Keratinocyte (primary cell): ENCODE measurements around the gene PPAT. TPM values are rescaled to one million over a fixed set of nuclear protein-coding genes. Genes with fewer than 3 reads are reported as not detected.

Source experiments
- DNase-seq: peaks from one replicate; pipeline ENCODE4 v3.0.0-alpha.2; 2011; ENCODE audit warnings: low read depth, missing footprints, low spot score
- FAIRE-seq: peaks from 2 replicates; lab custom pipeline; 2011; peaks lifted over from hg19 to GRCh38; lab: Jason Lieb, UNC
- H2AFZ ChIP-seq: 2 replicates; pipeline ENCODE4 v1.6.0; 2012; ENCODE audit warnings: low read length, control low read depth, inconsistent platforms; ENCODE audit not compliant: control insufficient read depth
- H3K27ac ChIP-seq: 2 replicates; pipeline ENCODE4 v1.5.1; 2011; ENCODE audit warnings: low read length; ENCODE audit not compliant: control insufficient read depth, insufficient read depth
- H3K27me3 ChIP-seq: 3 replicates; pipeline ENCODE4 v1.6.0; 2011; ENCODE audit warnings: low read length; ENCODE audit not compliant: control insufficient read depth, insufficient read depth; ENCODE audit errors: extremely low read depth
- H3K36me3 ChIP-seq, 2 experiments: 2 replicates in 1 of 2; 3 replicates in 1 of 2; pipeline ENCODE4 v1.5.1; 2011; ENCODE audit warnings: low read length in 2 of 2, mild to moderate bottlenecking in 1 of 2; ENCODE audit not compliant: control insufficient read depth in 2 of 2, insufficient read depth in 2 of 2; ENCODE audit errors: extremely low read depth in 1 of 2
- H3K4me1 ChIP-seq: 3 replicates; pipeline ENCODE4 v1.5.1; 2011; ENCODE audit warnings: low read length; ENCODE audit not compliant: control insufficient read depth, insufficient read depth; ENCODE audit errors: extremely low read depth
- H3K4me2 ChIP-seq: 3 replicates; pipeline ENCODE4 v1.6.0; 2011; ENCODE audit warnings: low read depth, low read length; ENCODE audit not compliant: control insufficient read depth, insufficient read depth; ENCODE audit errors: extremely low read depth
- H3K4me3 ChIP-seq, 3 experiments: fragments of 200-600 bp in 1 of 3; sonication (generic) in 1 of 3; 2 replicates in 2 of 3; 3 replicates in 1 of 3; pipeline ENCODE4 v1.5.1; 2011 to 2016; ENCODE audit warnings: low read length in 3 of 3, mild to moderate bottlenecking in 3 of 3, control low read depth in 2 of 3, inconsistent platforms in 1 of 3, low read depth in 1 of 3, mixed read lengths in 1 of 3, mixed run types in 1 of 3, moderate library complexity in 1 of 3; ENCODE audit not compliant: control insufficient read depth in 2 of 3, insufficient read depth in 2 of 3; ENCODE audit errors: extremely low read depth in 1 of 3
- H3K79me2 ChIP-seq: 2 replicates; pipeline ENCODE4 v1.6.0; 2012; ENCODE audit warnings: low read length; ENCODE audit not compliant: control insufficient read depth, insufficient read depth
- H3K9ac ChIP-seq: 3 replicates; pipeline ENCODE4 v1.6.0; 2011; ENCODE audit warnings: low read length; ENCODE audit not compliant: control insufficient read depth, insufficient read depth; ENCODE audit errors: extremely low read depth
- H3K9me1 ChIP-seq: 3 replicates; pipeline ENCODE4 v1.6.0; 2011; ENCODE audit warnings: low read length; ENCODE audit not compliant: control insufficient read depth, insufficient read depth; ENCODE audit errors: extremely low read depth
- H3K9me3 ChIP-seq: 2 replicates; pipeline ENCODE4 v1.5.1; 2012; ENCODE audit warnings: low read depth, low read length; ENCODE audit not compliant: control insufficient read depth
- H4K20me1 ChIP-seq: 3 replicates; pipeline ENCODE4 v1.6.0; 2011; ENCODE audit warnings: low read length; ENCODE audit not compliant: control insufficient read depth, insufficient read depth; ENCODE audit errors: extremely low read depth
- CTCF ChIP-seq, 3 experiments: IDR thresholded peaks in 1 of 3; conservative IDR thresholded peaks in 1 of 3; optimal IDR thresholded peaks in 1 of 3; 2 replicates in 2 of 3; 3 replicates in 1 of 3; pipeline versions ENCODE3 to v1.5.1; 2011; ENCODE audit warnings: low read length in 3 of 3, mild to moderate bottlenecking in 3 of 3, moderate library complexity in 2 of 3, control low read depth in 1 of 3, inconsistent platforms in 1 of 3; ENCODE audit not compliant: insufficient read depth in 2 of 3; ENCODE audit errors: extremely low read depth in 1 of 3
- EZH2 ChIP-seq: IDR thresholded peaks from one replicate; pipeline ENCODE4 v1.6.1; 2012; ENCODE audit warnings: inconsistent platforms, mild to moderate bottlenecking, low read length, moderate library complexity
- dilution Hi-C: fragments of 300-500 bp; cut with MboI; formaldehyde crosslinking; loops from one replicate; pipeline ENCODE4 v1.7.0; 2020; ENCODE audit warnings: low sequenced_read_pairs; ENCODE audit not compliant: extremely low pct_ligation_motif_present
- polyA plus RNA-seq, 5 experiments: library from polyadenylated mRNA; depleted of rRNA in 3 of 5; stranded (reverse) in 3 of 5; stranded (forward) in 1 of 5; unstranded in 1 of 5; fragments of >200 nt; gene quantifications; 1 replicate in 1 of 5; 2 replicates in 3 of 5; 3 replicates in 1 of 5; pipeline versions ENCODE4 v1.2.1 to v1.2.3, GENCODE V29; 2011 to 2012; ENCODE audit warnings: missing spikeins in 2 of 5, low read depth in 1 of 5, low replicate concordance in 1 of 5

PPAT gene
- polyA plus RNA-seq, 1 donor (not counting 4 experiments of a cell fraction or from before 2014, with no cell fraction given): 24.9 TPM

- dilution Hi-C loops: no loop called here
- Histone ChIP-seq H2AFZ (no peak overlapping the region), H3K36me3 (peaks cover 3 to 7% of the 10 kb centered on the region in 2 experiments), H3K27me3 (no peaks in the 10 kb centered on the region), H3K9ac (no peak overlapping the region), H3K9me3 (no peaks in the 10 kb centered on the region), H3K9me1 (no peaks in the 10 kb centered on the region), H3K4me3 (no peak overlapping the region), H3K4me1 (peaks cover 15% of the 10 kb centered on the region), H3K27ac (peak overlapping the region; percentile 79), H4K20me1 (no peaks in the 10 kb centered on the region), H3K79me2 (peaks cover 52% of the 10 kb centered on the region), H3K4me2 (peak overlapping the region; percentile 89)
- TF ChIP-seq CTCF (optimal IDR thresholded peaks at IDR 0.05 in 1 of 3, IDR thresholded peaks at IDR 0.05 in 1 of 3, conservative IDR thresholded peaks at IDR 0.05 in 1 of 3; ENCODE audit: extremely low read depth in 1 of 3, insufficient read depth in 2 of 3, low read length in 3 of 3) (no peak), EZH2 (no peak)
- DNase-seq: no peak
- FAIRE-seq: no peak
Measured at GRCh38 chr4:56409511-56410090, 25.8 kb downstream of the PPAT start.

- Histone ChIP-seq H3K4me3 (no peak overlapping the region), H3K9me1 (no peaks in the 10 kb centered on the region), H4K20me1 (no peaks in the 10 kb centered on the region), H2AFZ (no peak overlapping the region), H3K4me2 (no peak overlapping the region), H3K36me3 (peaks cover 3 to 7% of the 10 kb centered on the region in 2 experiments), H3K79me2 (peaks cover 46% of the 10 kb centered on the region), H3K9me3 (no peaks in the 10 kb centered on the region), H3K27me3 (no peaks in the 10 kb centered on the region), H3K9ac (no peak overlapping the region), H3K4me1 (peaks cover 15% of the 10 kb centered on the region), H3K27ac (no peak overlapping the region)
- TF ChIP-seq CTCF (optimal IDR thresholded peaks at IDR 0.05 in 1 of 3, IDR thresholded peaks at IDR 0.05 in 1 of 3, conservative IDR thresholded peaks at IDR 0.05 in 1 of 3; ENCODE audit: extremely low read depth in 1 of 3, insufficient read depth in 2 of 3, low read length in 3 of 3): no peak
- no peak for TF ChIP-seq EZH2
- dilution Hi-C loops: no loop called here
- FAIRE-seq (no peak), DNase-seq (no peak)
Measured at GRCh38 chr4:56408978-56409377, 26.4 kb downstream of the PPAT start.
